IPS DF 4.7 (cell line): ENCODE measurements around the gene KLF3.

ENCODE experiments used
- DNase-seq: peaks from one replicate; pipeline ENCODE4 v3.0.0-alpha.2; 2013; ENCODE audit warnings: low spot score; ENCODE audit errors: extremely low read depth

The KLF3 gene

GRCh38 chr4:38654273-38654672, 9.7 kb upstream of the KLF3 start:
- DNase-seq = no peak

- DNase-seq = no peak
These were observed 7.9 kb upstream of the KLF3 start for GRCh38 chr4:38656111-38656510.

- no peak for DNase-seq
These were observed 4.7 kb upstream of the KLF3 start for GRCh38 chr4:38659346-38659745.

GRCh38 chr4:38660838-38661237, 3.2 kb upstream of the KLF3 start:
- no peak for DNase-seq

- no peak for DNase-seq
These were observed 2.6 kb upstream of the KLF3 start for GRCh38 chr4:38661371-38661770.

- no peak for DNase-seq
These were observed 1.4 kb upstream of the KLF3 start for GRCh38 chr4:38662522-38663089.

GRCh38 chr4:38663090-38663800, 754 bp upstream of the KLF3 start:
- DNase-seq = no peak

GRCh38 chr4:38664706-38665401, 855 bp downstream of the KLF3 start:
- no peak for DNase-seq

- no peak for DNase-seq
These were observed 1.8 kb downstream of the KLF3 start for GRCh38 chr4:38665551-38666411.

- DNase-seq = no peak
These were observed 2.7 kb downstream of the KLF3 start for GRCh38 chr4:38666766-38667084.

GRCh38 chr4:38667085-38667893, 3.3 kb downstream of the KLF3 start:
- DNase-seq = peak; percentile 98

GRCh38 chr4:38668203-38668971, 4.4 kb downstream of the KLF3 start:
- no peak for DNase-seq

- no peak for DNase-seq
These were observed 5.2 kb downstream of the KLF3 start for GRCh38 chr4:38669208-38669607.

- DNase-seq = no peak
These were observed 6.3 kb downstream of the KLF3 start for GRCh38 chr4:38670109-38670901.

- no peak for DNase-seq
These were observed 7.1 kb downstream of the KLF3 start for GRCh38 chr4:38670939-38671591.

- DNase-seq = no peak
These were observed 7.6 kb downstream of the KLF3 start for GRCh38 chr4:38671592-38671940.

GRCh38 chr4:38672074-38672396, 8.0 kb downstream of the KLF3 start:
- no peak for DNase-seq

GRCh38 chr4:38672397-38673129, 8.6 kb downstream of the KLF3 start:
- DNase-seq = no peak
